GM21390 (cell line): ENCODE data around the gene RDX.
"Not testable (repeated sequence)": the region's sequence is repeated elsewhere in the genome, so short reads cannot be mapped to it uniquely, and the experiment has no call there.

ENCODE experiments used
- ATAC-seq: cut with Tn5 transposase; IDR thresholded peaks from one replicate; pipeline ENCODE4 v1.9.1; 2021; ENCODE audit not compliant: unreplicated experiment

The RDX gene

DNA sequence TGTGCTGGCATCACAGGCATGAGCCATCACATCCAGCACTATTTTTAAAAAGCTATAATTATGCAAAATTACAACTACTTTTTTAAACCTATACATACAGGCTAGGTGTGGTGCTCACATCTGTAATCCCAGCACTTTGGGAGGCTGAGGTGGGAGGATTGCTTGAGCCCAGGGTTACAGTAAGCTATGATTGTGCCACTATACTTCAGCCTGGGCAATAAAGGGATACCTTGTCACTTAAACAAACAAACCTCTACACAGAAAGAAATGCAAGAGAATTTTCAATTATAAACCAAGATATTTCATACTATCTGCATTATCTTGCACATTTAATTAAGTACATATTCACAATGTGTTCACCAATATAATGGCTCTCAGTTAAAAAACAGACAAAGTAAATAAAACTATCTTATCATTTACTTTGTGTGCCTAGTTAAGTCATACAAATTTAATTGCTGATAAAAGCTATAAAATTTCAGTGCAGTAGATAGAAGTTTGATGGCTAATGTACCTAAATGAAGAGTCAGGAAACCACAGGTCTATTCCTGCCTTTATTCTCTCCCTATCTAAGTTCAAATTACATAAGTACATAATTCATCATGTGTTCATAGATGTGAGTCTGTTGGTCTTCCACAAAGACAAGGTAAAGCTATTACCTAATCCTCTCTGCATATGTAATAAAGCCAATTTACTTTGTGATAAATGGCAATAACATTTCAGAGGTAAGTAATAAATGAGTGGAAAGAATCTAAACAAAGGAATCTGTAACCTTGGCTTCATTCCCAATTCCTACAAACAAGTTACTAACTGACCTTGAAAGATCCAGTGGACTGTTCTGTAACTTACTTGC lies 9.0 kb upstream of the RDX start:
- no peak for ATAC-seq

DNA sequence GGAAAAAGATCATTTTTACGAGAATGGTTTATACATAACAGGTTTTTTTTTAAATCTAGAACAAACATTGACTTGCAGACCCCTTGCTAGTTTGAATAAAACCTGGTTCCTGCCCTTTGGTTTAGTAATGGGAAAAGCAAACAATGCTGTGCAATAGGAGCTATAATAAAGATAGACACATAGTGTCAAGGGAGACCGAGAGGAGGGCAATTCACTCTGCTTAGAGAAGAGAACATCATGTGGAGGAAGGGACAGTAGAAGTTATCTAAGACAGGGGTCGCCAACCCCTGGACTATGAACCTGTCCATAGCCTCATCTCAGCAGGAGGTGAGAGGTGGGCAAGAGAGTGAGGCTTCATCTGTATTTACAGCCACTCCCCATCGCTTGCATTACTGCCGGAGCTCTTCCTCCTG lies 7.0 kb upstream of the RDX start:
- ATAC-seq, result no peak

DNA sequence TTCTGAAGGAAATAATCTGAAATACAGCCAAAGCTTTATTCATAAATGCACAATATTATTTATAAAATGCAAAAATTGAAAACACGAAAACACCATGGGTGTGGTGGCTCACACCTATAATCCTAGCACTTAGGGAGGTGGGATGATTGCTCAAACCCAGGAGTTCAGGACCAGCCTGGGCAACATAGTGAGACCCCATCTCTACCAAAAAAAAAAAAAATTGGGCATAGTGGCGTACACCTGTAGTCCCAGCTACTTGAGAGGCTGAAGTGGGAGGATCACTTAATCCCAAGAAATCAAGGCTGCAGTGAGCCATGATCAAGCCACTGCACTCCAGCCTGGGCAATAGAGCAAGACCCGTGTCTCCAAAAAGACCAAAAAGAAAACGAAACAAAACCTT lies 5.2 kb upstream of the RDX start:
- ATAC-seq, result no peak

DNA sequence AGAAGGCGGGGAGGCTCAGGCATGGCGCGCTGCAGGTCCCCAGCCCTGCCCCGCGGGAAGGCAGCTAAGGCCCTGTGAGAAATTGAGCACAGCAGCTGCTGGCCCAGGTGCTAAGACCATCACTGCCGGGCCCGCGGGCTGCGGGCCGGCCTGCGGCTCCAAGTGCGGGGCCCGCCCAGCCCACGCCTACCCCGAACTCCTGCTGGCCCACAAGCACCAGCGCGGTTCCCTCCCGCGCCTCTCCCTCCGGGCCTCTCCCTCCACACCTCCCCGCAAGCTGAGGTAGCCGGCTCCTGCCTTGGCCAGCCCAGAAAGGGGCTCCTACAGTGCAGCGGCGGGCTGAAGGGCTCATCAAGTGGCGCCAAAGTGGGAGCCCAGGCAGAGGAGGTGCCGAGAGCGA lies 4.6 kb upstream of the RDX start:
- ATAC-seq, result no peak

DNA sequence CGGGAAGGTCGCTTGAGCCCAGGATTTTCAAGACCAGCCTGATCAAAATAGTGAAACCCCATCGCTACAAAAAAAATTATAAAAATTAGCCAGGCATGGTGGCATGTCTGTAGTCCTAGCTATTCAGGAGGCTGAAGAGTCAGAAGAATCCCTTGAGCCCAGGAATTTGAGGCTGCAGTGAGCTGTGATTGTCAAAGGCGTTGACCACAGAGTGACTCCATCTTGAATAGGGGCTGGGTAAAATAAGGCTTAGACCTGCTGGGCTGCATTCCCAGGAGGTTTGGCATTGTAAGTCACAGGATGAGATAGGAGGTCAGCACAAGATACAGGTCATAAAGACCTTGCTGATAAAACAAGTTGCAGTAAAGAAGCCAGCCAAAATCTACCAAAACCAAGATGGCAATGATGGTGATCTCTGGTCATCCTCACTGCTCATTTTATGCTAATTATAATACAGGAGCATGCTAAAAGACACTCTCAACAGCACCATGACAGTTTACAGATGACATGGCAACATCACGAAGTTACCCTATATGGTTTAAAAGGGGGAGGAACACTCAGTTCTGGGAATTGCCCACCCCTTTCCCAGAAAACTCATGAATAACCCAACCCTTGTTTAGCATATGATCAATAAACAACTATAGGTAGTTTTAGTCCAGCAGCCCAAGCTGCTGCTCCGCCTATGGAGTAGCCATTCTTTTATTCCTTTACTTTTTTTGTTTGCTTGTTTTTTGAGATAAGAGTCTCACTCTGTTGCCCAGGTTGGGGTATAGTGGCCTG lies 2.8 kb upstream of the RDX start:
- ATAC-seq, result no peak

DNA sequence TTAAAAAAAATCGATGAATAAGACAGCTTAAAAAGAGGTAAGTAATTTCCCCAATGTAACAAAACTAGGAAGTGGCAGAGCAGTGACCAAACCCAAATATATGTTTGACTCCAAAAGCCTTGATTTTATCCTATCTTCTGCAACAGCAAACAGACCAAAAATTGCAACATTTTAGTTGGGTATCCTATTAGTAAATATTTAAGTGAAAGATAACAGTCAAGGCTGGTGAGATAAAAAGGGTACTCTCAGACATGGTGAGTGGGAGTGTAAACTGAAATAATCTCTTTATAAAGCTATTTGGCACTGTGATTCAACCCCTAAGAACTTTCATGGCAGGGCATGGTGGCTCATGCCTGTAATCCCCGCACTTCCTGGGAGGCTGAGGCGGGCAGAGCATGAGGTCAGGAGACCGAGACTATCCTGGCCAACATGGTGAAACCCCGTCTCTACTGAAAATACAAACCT lies 1.9 kb upstream of the RDX start:
- no peak for ATAC-seq

DNA sequence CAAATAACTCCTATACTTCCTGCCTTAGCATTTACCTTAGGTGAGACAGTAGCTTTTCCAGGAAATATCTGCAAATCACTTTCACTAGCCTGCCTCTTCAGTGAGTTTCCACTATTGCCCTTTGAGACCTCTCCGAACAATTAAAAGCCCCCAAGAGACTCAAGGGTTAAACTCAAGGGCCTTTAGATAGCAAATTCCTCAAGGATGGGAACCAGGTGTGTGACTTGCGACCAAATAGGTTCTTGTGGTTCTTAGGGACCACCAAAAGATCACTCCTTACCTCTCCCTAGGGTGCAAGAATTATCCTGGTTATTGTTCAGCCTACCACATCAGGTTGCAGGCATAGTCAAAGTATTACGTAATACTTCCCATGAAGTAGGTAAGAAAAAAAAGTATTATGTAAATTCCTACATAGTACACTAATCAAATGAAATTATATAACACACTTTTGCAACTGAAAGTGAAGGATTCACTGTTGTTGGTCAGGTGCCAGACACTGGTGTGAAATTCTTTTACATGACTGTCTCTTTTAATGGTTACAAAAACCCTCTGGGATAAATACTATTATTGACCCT lies 1.4 kb upstream of the RDX start:
- no peak for ATAC-seq

DNA sequence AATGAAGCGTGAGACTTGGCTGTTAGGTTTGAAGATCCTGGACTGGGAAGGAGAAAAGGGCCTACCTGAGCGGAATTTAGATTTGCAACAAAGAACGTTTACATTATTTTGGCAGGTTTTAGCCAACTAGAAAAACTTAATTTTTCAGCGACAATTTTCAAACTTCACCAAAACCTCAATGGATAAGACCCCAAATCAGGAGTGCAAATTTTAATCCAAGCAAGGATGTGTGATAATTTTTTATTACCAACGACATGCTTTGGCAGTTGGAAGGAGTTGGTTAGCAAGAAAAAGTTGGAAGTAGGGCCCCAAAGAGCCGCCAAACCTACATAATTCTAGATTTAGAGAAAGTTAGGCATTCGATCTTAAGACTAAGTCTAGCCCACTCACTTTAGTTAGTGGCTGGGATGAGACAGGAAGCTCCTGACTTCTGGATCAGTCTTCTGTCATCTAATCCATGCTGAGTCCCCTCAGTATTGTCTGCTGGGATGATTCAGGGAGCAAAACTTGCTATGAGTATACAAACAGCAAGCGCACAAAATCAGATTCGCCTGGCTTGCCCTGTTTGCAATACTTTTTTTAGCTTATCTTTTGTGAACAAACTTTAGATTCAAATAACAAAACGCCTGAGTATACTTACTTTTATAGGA lies 787 bp upstream of the RDX start:
- ATAC-seq, result no peak

DNA sequence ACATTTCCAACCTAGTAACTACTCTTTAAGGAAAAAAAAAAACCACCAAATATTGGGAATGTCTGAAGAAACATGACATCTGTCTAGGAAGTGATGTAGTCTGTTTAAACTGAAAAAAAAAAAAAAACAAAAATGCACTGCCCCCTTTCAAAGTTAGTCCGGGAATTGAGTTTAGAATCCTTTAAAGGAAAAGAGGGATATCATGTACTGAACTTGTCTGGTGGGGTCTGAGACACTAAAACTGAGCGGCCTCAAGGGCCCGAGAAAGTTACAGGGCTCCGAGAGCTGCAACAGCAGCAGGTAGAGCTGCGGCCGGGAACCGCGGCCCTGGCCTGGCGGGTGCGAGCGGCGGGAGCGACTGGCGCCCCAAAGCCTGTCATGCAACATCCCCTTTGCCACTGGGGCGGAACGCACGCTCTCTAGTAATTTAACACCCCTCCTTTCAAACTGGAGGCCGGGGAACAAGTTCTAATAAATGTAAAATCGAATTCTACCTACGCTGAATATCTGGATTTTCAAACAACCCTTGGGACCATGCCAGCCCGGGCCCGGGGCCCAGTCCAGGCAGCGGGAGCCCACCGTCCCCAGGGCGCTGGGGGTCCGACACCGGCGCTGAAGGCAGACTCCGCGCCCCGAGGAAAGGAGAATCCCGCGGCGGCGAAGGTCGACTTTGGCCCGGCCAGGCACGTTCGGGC lies 736 bp downstream of the RDX start:
- ATAC-seq, result peak; percentile 60

DNA sequence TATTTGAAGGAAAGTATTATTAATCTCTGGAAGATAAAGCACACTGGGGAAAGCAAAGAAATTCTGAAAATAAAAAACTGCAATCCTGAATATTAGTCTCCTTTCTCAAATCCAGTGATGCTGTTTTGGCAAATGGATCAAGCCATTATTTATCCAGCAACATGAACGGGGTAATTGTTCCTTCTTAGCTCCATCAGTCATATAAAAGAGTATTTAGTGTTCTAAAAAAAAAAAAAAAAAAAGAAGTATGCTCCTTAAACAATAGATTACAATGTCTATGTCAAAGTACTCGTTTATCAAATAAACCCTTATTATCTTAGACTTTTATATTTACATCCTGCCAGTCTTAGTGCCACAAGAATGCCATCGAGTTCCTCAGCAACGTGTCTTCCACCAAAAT lies 1.3 kb downstream of the RDX start:
- ATAC-seq, result no peak

DNA sequence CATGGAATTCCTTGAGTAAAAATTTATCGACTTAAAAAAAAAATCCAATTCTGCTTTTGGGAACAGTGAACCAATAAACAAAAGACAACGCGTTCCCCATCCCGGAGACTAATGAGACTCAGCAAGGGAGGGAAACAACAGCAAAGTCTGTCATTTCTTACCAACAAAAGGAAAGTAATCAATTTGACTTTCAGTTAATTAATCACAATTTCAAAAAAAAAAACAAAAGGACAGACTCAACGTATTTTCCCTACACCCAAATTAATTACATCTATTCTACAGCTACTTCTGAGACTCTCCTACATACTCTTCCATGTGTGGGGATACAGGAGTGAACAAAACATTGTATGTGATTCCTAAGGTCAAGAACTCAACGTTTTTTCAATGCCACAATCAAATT lies 1.9 kb downstream of the RDX start:
- no peak for ATAC-seq

DNA sequence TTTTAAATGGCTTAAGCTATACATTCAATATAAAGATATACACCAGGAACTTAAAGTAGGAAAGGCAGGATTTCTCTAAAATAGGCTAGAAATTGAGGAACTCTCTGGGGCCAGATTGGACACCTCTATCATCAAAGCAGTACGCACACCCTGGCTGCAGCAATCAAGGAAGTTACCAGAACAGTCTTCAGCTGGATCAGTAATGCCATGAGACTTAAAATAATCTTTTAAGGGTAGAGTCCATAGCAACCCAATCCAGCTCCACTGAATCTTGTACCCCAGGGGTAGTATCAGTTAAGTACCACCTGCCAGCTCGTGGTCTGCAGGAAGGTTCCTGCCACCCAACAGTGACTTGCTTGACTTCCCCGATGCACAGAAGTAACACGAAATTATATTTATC lies 3.0 kb downstream of the RDX start:
- ATAC-seq, result no peak

DNA sequence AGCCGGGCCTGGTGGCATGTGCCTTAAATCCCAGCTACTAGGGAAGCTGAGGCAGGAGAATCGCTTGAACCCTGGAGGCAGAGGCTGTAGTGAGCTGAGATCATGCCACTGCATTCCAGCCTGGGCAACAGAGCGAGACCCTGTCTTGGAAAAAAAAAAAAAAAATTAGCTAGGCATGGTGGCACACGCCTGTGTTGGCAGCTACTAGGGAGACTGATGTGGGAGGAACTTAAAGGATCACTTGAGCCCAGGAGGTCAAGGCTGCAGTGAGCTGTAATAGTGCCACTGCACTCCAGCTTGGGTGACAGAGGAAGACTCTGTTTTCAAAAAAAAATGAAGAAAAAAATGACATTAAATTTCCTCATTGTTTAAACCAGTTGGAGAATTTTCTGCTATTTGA lies 4.3 kb downstream of the RDX start:
- not testable (repeated sequence) for ATAC-seq

DNA sequence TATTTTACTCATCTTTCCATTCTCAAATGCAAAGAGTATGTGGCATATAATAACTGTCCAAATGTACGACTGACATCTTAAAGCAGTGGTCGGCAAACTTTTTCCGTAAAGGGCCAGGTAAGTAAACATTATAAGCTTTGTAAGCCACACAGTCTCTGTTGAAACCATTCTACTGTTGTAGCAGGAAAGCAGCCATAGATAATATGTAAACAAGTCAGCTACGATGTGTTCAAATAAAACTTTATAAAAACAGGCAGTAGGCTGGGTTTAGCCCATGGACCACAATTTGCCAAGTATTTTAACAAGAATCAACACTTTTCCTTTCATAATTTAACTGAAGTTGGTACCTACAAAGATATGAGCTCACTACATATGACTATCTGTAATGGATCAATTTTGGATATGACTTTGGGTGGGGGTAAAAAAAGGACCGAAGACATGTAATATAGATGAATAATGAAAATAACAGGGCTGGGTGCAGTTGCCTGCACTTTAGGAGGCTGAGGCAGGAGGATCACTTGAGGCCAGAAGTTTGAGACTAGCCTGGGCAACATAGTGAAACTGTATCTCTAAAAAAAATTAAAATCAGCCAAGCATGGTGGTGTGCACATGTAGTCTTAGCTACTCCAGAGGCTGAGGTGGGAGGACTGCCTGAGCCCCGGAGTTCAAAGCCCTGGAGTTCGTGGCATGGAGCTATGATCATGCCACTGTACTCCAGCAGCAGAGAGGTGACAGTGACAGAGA lies 5.7 kb downstream of the RDX start:
- ATAC-seq, result no peak

DNA sequence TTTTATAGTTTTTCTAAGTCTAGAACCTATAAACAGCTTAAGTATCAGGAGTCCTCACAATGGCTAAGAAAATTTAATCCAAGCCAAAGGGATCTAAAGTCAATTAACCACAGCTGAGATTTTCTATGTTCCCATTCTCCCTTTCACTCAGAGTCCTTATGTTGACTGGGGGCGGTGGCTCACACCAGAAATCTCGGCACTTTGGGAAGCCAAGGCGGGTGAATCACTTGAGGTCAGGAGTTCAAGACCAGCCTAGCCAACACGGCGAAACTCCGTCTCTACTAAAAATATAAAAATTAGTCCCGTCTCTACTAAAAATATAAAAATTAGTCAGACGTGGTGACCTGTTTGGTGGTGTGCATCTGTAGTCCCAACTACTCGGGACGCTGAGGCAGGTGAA lies 6.9 kb downstream of the RDX start:
- ATAC-seq, result no peak

DNA sequence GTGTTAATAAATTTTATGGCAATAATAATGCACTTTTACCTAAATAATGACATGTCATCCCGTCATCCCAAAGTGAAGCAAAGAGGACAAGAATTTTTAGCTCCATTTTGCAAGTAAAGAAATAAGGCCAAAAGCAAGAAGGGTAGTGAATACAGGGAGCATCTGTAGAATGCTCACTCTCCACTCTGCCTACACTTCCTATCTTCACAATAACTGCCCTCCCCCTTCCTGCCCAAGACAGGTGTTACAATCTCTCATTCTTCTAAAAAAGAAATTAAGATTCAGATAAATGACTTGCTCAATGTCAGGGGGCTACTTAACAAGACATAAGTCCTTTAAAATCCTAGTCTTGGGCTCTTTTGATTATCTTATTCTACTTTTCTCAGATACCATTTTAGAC lies 8.9 kb downstream of the RDX start:
- ATAC-seq, result peak; percentile 59

DNA sequence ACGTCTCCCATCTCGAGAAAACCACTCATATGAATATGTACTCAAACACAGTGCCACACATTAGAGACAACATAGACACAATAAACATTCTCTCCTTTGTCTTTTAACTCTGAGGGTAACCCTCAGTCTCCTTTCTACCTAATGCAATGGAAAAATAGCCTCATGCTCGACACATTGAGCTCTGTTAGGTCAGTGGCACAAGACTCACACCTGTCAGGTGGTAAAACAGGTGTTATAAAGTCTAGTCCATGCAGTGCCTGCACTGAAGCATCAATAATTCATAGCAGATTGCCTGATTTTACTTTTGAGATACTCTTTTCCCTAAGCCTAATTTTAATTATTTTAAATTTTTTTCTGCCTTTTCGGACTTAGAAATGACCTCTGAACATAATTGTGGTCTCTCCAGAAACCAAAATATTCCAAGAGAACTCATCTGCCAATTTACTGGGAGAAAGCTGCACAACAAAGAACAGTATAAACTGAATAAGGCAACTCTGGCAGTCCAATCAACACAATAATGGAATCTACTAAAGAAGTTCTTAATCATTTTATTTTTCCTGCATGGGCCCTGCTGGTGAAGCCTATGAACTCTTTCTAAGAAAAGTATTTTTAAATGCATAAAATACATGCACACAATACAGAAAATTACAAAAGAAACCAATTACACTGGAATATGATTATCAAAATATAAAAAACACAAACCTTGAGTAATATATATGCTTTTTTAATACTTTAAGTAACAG lies 9.9 kb downstream of the RDX start:
- ATAC-seq, result no peak

DNA sequence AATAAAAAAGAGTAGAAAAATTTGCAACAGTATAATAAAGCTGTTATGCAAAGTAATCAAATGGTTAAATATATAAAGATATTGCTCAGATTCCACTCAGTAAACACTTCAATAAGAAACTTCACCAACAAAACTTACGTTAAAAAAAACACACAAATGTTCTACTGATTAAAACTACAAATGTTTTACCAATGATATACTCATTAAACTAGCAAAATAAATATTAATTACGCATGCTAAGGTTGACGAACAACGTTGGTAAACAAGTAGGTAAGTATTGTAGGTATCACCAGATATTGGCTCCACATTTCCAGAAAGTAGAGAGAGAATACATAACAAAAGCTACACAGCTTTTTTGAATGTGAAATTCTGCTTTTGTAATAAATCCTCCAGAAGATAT lies 12.6 kb downstream of the RDX start:
- no peak for ATAC-seq

DNA sequence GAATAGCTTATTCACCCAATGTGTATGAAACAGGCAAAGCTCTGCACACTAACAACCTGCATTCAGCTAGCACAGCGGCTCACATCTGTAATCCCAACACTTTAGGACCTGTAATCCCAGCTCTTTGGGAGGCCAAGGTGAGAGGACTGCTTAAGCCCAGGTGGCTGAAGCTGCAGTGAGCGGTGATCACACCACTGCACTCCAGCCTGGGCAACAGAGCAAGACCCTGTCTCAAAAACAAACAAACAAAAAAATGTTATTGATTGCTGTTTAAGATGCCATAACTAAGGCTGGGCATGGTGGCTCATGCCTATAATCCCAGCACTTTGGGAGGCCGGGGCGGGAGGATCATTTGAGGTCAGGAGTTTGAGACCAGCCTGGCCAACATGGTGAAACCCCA lies 15.8 kb downstream of the RDX start:
- not testable (repeated sequence) for ATAC-seq
